GM23248 (cell line): ENCODE data around the gene FOXRED1. TPM values are rescaled to one million over a fixed set of nuclear protein-coding genes. Genes with fewer than 3 reads are reported as not detected.
A peak's percentile ranks its signal among the peaks of the same experiment; 100 is the strongest.

Experiments
- DNase-seq: peaks from one replicate; pipeline ENCODE4 v3.0.0-alpha.2; 2015
- H2AFZ ChIP-seq: fragments of 200-600 bp; sonication (generic); 2 replicates; pipeline ENCODE4 v1.6.1; 2016; ENCODE audit warnings: antibody characterized with exemption
- H3F3A ChIP-seq: fragments of 200-600 bp; sonication (generic); 2 replicates; pipeline ENCODE4 v1.6.1; 2016; ENCODE audit warnings: mild to moderate bottlenecking, antibody characterized with exemption, mixed run types; ENCODE audit not compliant: insufficient read depth
- H3K27ac ChIP-seq: fragments of 200-600 bp; sonication (generic); 2 replicates; pipeline ENCODE4 v1.5.1; 2016; ENCODE audit warnings: mild to moderate bottlenecking
- H3K27me3 ChIP-seq: fragments of 200-600 bp; sonication (generic); replicated peaks from 2 replicates; pipeline ENCODE4 v1.6.1; 2016; ENCODE audit warnings: mild to moderate bottlenecking; ENCODE audit not compliant: insufficient read depth
- H3K36me3 ChIP-seq: fragments of 200-600 bp; sonication (generic); 2 replicates; pipeline ENCODE4 v1.6.1; 2016; ENCODE audit warnings: low read depth, mild to moderate bottlenecking
- H3K4me1 ChIP-seq: fragments of 200-600 bp; sonication (generic); 2 replicates; pipeline ENCODE4 v1.6.1; 2016; ENCODE audit warnings: mild to moderate bottlenecking; ENCODE audit not compliant: insufficient read depth
- H3K4me2 ChIP-seq: fragments of 200-600 bp; sonication (generic); one replicate; pipeline ENCODE4 v1.6.1; 2016; ENCODE audit warnings: mild to moderate bottlenecking; ENCODE audit not compliant: unreplicated experiment
- H3K4me3 ChIP-seq: fragments of 200-600 bp; sonication (generic); 2 replicates; pipeline ENCODE4 v1.5.1; 2016; ENCODE audit warnings: mild to moderate bottlenecking
- H3K79me2 ChIP-seq: fragments of 200-600 bp; sonication (generic); 2 replicates; pipeline ENCODE4 v1.6.1; 2016; ENCODE audit warnings: mild to moderate bottlenecking; ENCODE audit not compliant: insufficient read depth
- H3K9ac ChIP-seq: fragments of 200-600 bp; sonication (generic); 2 replicates; pipeline ENCODE4 v1.6.1; 2016; ENCODE audit warnings: mild to moderate bottlenecking
- H3K9me2 ChIP-seq: fragments of 200-600 bp; sonication (generic); 2 replicates; pipeline ENCODE4 v1.6.1; 2016; ENCODE audit warnings: mixed run types, mild to moderate bottlenecking, moderate library complexity; ENCODE audit not compliant: insufficient read depth
- H3K9me3 ChIP-seq: fragments of 200-600 bp; sonication (generic); one replicate; pipeline ENCODE4 v1.6.1; 2017; ENCODE audit warnings: low read depth
- H4K20me1 ChIP-seq: fragments of 200-600 bp; sonication (generic); 2 replicates; pipeline ENCODE4 v1.6.0; 2016; ENCODE audit not compliant: insufficient read depth
- EZH2 ChIP-seq: fragments of 200-600 bp; sonication (generic); IDR thresholded peaks from 2 replicates; pipeline ENCODE4 v1.6.1; 2018; ENCODE audit warnings: antibody characterized with exemption, mild to moderate bottlenecking; ENCODE audit not compliant: insufficient read depth, poor library complexity, severe bottlenecking
- EZH2phosphoT487 ChIP-seq: fragments of 200-600 bp; sonication (generic); IDR thresholded peaks from 2 replicates; pipeline ENCODE4 v1.6.1; 2018; ENCODE audit warnings: antibody characterized with exemption, moderate library complexity, mild to moderate bottlenecking, low read depth; ENCODE audit not compliant: insufficient read depth
- WGBS, 2 experiments: methylation state at CpG; one replicate each; pipeline ENCODE4 v1.1.6; 2015 to 2017; ENCODE audit warnings: low lambda C conversion rate in 2 of 2, low coverage in 1 of 2; ENCODE audit errors: missing lambda C conversion rate in 2 of 2; 5-methylcytosine and 5-hydroxymethylcytosine counted together
- in situ Hi-C: fragments of 300-500 bp; cut with MboI; formaldehyde crosslinking; loops from 2 replicates; pipeline ENCODE4 v1.15.0; 2020
- polyA plus RNA-seq: library from polyadenylated mRNA; unstranded; fragments of >200 nt; fragmentation: Nextera tagmentation; extraction: Ambion mirVana; gene quantifications from 2 replicates; pipeline ENCODE4 v1.2.1, GENCODE V29; 2016
- total RNA-seq: library from RNA; depleted of rRNA; stranded (reverse); fragments of >200 nt; shearing (Covaris generic); gene quantifications from 2 replicates; pipeline ENCODE4 v1.2.3, GENCODE V29; 2014; rRNA removed

FOXRED1 gene
- total RNA-seq, result 14.1 and 22.0 TPM in 2 replicates
- 9.0 and 9.3 TPM in 2 replicates for polyA plus RNA-seq

- peak within 1 kb of the TSS; percentile 98 for H3K9ac ChIP-seq
- H3K4me3 ChIP-seq, result peak within 1 kb of the TSS; percentile 91
- no peaks in the 10 kb centered on the region for H3F3A ChIP-seq
- H3K9me2 ChIP-seq, result no peaks in the 10 kb centered on the region
- no peak for TF ChIP-seq EZH2phosphoT487
- TF ChIP-seq EZH2, result no peak
- no peaks in the 10 kb centered on the region for H3K27me3 ChIP-seq
- peaks cover 7% of the 10 kb centered on the region for H3K4me1 ChIP-seq
- 1 to 2% methylated on average over 56 to 64 of the region's 64 CpGs for WGBS, 2 experiments
- peak within 1 kb of the TSS; percentile 90 for H3K4me2 ChIP-seq
- H2AFZ ChIP-seq, result peak within 1 kb of the TSS; percentile 91
- H3K27ac ChIP-seq, result peak within 1 kb of the TSS; percentile 82
- DNase-seq, result peak; percentile 100
- peaks cover 52% of the 10 kb centered on the region for H3K79me2 ChIP-seq
- peaks cover 33% of the 10 kb centered on the region for H3K36me3 ChIP-seq
- in situ Hi-C loops, result no loop called here
- H3K9me3 ChIP-seq, result no peaks in the 10 kb centered on the region
- no peaks in the 10 kb centered on the region; the same call in 1 of the 2 replicates for H4K20me1 ChIP-seq
Measured at GRCh38 chr11:126268708-126269579, at the start of gene FOXRED1, which contains the start of gene SRPRA. TSS of gene FOXRED1 (plus strand) at chr11:126269154. CDS start at chr11:126269207, 53 bp downstream. TSS of gene SRPRA (minus strand) at chr11:126268895. CDS start at chr11:126268804, 91 bp downstream.

- Histone ChIP-seq H3K9ac (no peak overlapping the region), H3F3A (no peaks in the 10 kb centered on the region), H3K79me2 (peaks cover 99% of the 10 kb centered on the region), H4K20me1 (no peaks in the 10 kb centered on the region), H3K4me3 (no peak overlapping the region), H2AFZ (no peak overlapping the region), H3K9me2 (no peaks in the 10 kb centered on the region), H3K27me3 (no peaks in the 10 kb centered on the region), H3K27ac (no peak overlapping the region), H3K4me1 (no peaks in the 10 kb centered on the region), H3K9me3 (no peaks in the 10 kb centered on the region), H3K36me3 (no peaks in the 10 kb centered on the region), H3K4me2 (no peak overlapping the region)
- in situ Hi-C loops, result no loop called here
- no peak for DNase-seq
- WGBS, 2 experiments, result 78 to 85% methylated on average over 4 of the region's 4 CpGs
- TF ChIP-seq EZH2 (no peak), EZH2phosphoT487 (no peak)
Measured at GRCh38 chr11:126219547-126219946, 49.4 kb upstream of the FOXRED1 start.

GRCh38 chr11:126224647-126225294 is 44.2 kb upstream of the FOXRED1 start:
- H3K9me3 ChIP-seq, result no peaks in the 10 kb centered on the region
- no peak overlapping the region for H3K4me3 ChIP-seq
- H3K27me3 ChIP-seq, result no peaks in the 10 kb centered on the region
- TF ChIP-seq EZH2 (no peak), EZH2phosphoT487 (no peak)
- H3K9me2 ChIP-seq, result no peaks in the 10 kb centered on the region
- no peak for DNase-seq
- no peak overlapping the region for H3K4me2 ChIP-seq
- H3F3A ChIP-seq, result no peaks in the 10 kb centered on the region
- no peak overlapping the region for H2AFZ ChIP-seq
- no peak overlapping the region for H3K27ac ChIP-seq
- no peaks in the 10 kb centered on the region for H4K20me1 ChIP-seq
- H3K4me1 ChIP-seq, result no peaks in the 10 kb centered on the region
- no peaks in the 10 kb centered on the region for H3K36me3 ChIP-seq
- in situ Hi-C loops, result no loop called here
- peaks cover 83% of the 10 kb centered on the region for H3K79me2 ChIP-seq
- WGBS, 2 experiments, result 30 to 38% methylated on average over 6 of the region's 6 CpGs
- no peak overlapping the region for H3K9ac ChIP-seq

- Histone ChIP-seq H3K9ac (no peak overlapping the region), H3K27me3 (no peaks in the 10 kb centered on the region), H3K4me2 (no peak overlapping the region), H3K9me2 (no peaks in the 10 kb centered on the region), H3F3A (no peaks in the 10 kb centered on the region), H3K4me1 (no peaks in the 10 kb centered on the region), H3K36me3 (no peaks in the 10 kb centered on the region), H3K27ac (no peak overlapping the region), H3K4me3 (no peak overlapping the region), H3K9me3 (no peaks in the 10 kb centered on the region), H4K20me1 (no peaks in the 10 kb centered on the region), H2AFZ (no peak overlapping the region), H3K79me2 (peaks cover 78% of the 10 kb centered on the region)
- 17 to 20% methylated on average over 2 of the region's 2 CpGs for WGBS, 2 experiments
- TF ChIP-seq EZH2phosphoT487 (no peak), EZH2 (no peak)
- DNase-seq, result peak; percentile 50
- in situ Hi-C loops, result no loop called here
Measured at GRCh38 chr11:126225295-126225665, 43.7 kb upstream of the FOXRED1 start.
